HG02571 (cell line): ENCODE measurements around the gene CAMK1D.

Experiments used
- ATAC-seq: cut with Tn5 transposase; IDR thresholded peaks from one replicate; pipeline ENCODE4 v1.9.1; 2021; ENCODE audit warnings: mild to moderate bottlenecking, moderate library complexity; ENCODE audit not compliant: unreplicated experiment

The CAMK1D gene

DNA sequence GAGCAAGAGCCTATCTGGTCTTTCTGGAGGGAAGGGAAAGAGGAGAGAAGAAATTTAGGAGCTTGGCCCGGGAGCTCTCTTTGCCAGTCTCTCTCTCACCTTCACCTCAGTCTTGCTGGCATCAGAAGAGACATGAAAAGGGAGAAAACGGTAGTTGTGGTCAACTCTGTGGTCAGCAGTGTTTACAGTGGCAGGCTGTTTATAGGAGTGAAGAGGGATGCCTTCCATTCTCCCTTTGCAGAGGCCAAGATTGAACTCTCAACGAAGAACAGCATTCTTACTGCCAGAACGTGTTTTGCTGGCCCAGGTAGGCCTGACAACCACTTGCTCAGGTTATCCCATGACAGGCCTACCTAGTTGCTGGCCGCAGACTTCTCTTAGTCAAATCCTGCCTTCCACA lies 518.9 kb downstream of the CAMK1D start:
- ATAC-seq, result no peak

DNA sequence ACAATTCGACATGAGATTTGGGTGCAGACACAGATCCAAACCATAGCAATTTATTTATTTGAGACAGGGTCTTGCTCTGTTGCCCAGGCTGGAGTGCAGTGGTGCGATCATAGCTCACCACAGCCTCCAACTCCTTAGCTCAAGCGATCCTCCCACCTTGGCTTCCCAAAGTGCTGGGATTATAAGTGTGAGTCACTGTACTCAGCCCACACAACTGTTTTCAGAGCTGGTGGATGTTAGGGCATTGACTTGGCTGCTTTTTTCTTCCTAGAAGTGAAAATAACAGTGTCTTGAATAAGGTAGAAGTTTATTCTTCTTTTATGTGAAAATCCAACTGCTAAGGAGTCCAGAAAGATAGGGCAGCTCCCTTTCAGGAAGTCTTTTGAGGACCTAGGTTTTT lies 520.1 kb downstream of the CAMK1D start:
- no peak for ATAC-seq

DNA sequence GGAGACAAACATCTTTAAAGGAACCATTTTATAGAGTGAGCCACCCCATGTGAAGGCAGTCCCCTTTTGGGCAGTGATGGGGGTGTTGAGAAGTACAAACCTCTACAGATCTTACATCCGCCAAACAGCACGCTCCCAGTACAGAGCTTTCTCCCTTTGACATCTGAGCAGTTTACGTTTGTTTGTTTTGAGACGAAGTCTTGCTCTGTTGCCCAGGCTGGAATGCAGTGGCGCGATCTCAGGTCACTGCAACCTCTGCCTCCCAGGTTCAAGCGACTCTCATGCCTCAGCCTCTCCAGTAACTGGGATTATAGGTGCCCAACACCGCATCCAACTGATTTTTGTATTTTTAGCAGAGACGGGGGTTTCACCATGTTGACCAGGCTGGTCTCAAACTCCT lies 523.2 kb downstream of the CAMK1D start:
- no peak for ATAC-seq

DNA sequence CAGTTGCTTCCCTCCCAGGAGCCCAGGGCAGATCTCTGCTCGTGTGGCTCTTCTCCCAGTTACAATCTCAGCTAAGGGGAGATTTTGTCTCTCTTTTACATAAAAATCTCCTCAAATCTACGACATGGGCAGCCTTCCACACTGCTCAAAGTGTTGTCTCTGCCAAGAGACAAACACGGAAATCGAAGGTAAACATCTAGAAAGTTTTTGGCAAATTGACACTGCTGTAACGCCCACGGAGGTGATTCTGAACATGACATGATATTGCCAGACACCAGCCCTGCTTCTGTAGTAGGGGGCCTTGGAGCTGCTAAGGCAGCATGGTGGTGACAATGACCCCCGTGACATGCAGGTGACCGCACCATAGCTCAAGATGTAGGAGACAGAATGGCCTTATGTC lies 523.8 kb downstream of the CAMK1D start:
- ATAC-seq, result no peak

DNA sequence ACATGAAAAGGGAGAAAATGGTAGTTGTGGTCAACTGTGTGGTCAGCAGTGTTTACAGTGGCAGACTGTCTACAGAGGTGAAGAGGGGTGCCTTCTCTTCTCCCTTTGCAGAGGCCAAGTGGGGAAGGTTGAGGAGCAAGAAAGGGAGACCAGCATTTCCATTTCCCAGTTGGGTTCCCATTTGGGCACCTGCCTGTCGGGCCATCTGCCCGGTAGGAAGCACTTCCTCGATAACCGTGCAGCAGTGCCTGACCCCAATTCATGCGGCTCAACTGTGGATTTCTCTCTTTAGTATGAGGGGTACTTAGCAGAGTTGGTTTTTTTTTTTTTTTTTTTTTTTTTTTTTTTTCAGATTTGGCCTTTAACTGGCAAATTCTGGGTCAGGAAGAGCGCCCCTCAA lies 525.2 kb downstream of the CAMK1D start:
- ATAC-seq, result no peak

DNA sequence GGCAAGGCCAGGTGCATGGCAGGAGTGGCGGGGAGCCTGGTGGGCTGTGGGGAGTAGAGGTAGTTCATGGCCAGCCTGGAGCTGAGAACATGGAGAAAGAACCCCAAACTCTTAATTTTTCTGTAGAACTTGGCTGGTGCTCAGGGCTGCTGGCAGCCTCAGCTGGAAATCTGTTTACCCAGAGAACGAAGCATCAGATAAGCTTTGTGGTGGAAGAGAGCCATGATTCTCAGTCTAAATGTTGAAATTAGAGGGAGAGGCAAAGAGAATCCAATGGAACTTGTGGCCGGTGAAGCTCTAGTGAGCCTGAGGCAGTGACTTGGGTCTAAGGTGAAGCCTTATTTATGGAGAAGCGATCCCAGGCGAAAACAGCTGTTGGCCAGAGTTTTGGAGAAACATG lies 525.8 kb downstream of the CAMK1D start:
- ATAC-seq, result no peak

DNA sequence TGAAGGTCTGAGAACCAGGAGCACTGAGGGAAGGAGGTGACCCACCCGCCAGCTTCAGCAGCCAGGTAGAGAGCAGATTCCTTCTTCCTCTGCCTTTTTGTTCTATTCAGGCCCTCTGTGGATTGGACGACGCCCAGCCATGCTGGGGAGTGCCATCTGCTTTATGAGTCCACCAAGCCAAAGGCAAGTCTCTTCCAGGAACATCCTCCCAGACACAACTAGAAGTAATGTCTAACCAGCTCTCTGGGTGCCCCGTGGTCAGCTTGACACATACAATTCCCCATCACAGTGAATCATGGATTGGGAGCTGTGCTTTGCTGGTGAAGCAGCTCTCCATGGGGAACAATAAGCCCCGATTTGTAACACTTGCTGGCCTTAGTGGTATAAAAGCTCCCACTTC lies 526.9 kb downstream of the CAMK1D start:
- no peak for ATAC-seq

DNA sequence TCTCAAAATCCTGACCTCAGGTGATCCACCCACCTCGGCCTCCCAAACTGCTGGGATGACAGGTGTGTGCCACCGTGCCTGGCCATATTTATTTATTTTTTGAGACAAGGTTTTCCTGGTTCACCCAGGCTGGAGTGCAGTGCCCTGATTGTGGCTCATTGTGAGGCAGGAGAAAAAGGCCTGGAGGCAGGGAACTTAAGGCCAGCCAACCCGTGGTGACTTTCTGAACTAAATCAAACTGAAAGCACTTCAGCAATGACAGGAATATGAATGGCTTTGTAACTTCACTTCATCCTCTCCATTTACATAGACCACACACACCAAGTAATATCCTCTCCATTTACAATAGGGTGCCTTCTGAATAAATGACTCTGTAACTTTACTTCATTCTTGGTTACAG lies 527.8 kb downstream of the CAMK1D start:
- ATAC-seq, result no peak

DNA sequence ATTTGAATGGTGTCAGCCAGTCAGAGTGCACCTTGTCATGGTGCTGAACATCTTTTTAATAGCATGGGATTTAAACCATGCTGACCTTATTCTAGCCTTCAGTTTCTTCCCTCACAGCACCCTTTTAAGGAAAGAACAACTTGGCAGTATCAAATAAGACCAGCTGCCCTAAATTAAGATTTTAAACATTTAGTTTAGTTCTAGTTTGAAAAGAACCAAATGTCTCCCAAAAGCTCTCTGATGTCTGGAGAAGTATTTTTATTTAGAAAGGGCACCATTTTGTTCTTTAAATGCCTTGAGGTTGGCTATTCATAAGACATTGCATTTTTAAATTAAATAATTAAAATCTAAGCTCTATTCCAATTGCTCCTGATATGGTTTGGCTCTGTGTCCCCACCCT lies 531.1 kb downstream of the CAMK1D start:
- no peak for ATAC-seq

DNA sequence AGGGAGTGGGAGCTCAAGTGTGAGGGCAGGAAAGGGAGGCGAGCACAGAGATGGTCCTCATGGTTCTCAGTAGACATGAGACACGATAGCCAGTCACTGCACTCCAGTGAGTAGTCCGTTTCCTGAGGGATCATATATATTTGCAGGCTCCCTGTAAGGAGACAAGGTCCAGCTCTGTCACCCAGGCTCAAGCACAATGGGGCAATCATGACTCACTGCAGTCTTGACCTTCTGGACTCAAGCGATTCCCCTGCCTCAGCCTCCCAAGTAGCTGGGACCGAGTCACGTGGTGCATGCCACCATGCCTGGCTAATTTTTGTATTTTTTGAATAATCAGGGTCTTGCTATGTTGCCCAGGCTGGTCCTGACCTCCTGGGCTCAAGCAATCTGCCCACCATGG lies 535.5 kb downstream of the CAMK1D start:
- ATAC-seq, result no peak
